ENCODE measurements around the gene MAP6D1. TPM values are rescaled to one million over a fixed set of nuclear protein-coding genes. Genes with fewer than 3 reads are reported as not detected.

Gene MAP6D1
- total RNA-seq, 1 experiment from 2014 or later: 5.9 TPM

GRCh38 chr3:183807209-183807728 lies 18.1 kb downstream of the MAP6D1 start:
- BruUV-seq (replicated peaks): no TSS peak
- no peaks in the 10 kb centered on the region for H3K9me3 ChIP-seq (ENCODE audit: low read depth, low read length, poor library complexity, severe bottlenecking)
- no peak overlapping the region for H3K27ac ChIP-seq (ENCODE audit: low read depth, low read length, poor library complexity, severe bottlenecking)
- ChIA-PET CTCF (no interaction called here), POLR2A (ENCODE audit: low non-redundant PET) (no interaction called here)
- DNase-seq (ENCODE audit: low spot score): no peak
- peaks cover 87% of the 10 kb centered on the region for H3K36me3 ChIP-seq (ENCODE audit: insufficient read depth, low read length, poor library complexity, severe bottlenecking)
- intact Hi-C loops (cut with micrococcal nuclease; ENCODE audit: unreplicated experiment): no loop called here
- H3K27me3 ChIP-seq (replicated peaks; ENCODE audit: insufficient read depth, low read depth, low read length, poor library complexity): no peaks in the 10 kb centered on the region
- no peak for TF ChIP-seq EZH2 (IDR thresholded peaks at IDR 0.05; ENCODE audit: borderline replicate concordance, low read depth, low read length, poor library complexity, severe bottlenecking)
- TF ChIP-seq CTCF (conservative IDR thresholded peaks at IDR 0.05; ENCODE audit: low read depth, low read length): no peak
- no peaks in the 10 kb centered on the region for H3K4me1 ChIP-seq (ENCODE audit: insufficient read depth, low read length, poor library complexity, severe bottlenecking)
- H3K4me3 ChIP-seq (ENCODE audit: low read depth, low read length, poor library complexity, severe bottlenecking): no peak overlapping the region

- Histone ChIP-seq H3K36me3 (ENCODE audit: insufficient read depth, low read length, poor library complexity, severe bottlenecking) (peaks cover 90% of the 10 kb centered on the region), H3K9me3 (ENCODE audit: low read depth, low read length, poor library complexity, severe bottlenecking) (no peaks in the 10 kb centered on the region), H3K4me1 (ENCODE audit: insufficient read depth, low read length, poor library complexity, severe bottlenecking) (no peaks in the 10 kb centered on the region), H3K27ac (ENCODE audit: low read depth, low read length, poor library complexity, severe bottlenecking) (no peak overlapping the region), H3K4me3 (ENCODE audit: low read depth, low read length, poor library complexity, severe bottlenecking) (no peak overlapping the region), H3K27me3 (replicated peaks; ENCODE audit: insufficient read depth, low read depth, low read length, poor library complexity) (no peaks in the 10 kb centered on the region)
- TF ChIP-seq CTCF (conservative IDR thresholded peaks at IDR 0.05; ENCODE audit: low read depth, low read length) (no peak), EZH2 (IDR thresholded peaks at IDR 0.05; ENCODE audit: borderline replicate concordance, low read depth, low read length, poor library complexity, severe bottlenecking) (no peak)
- BruUV-seq (replicated peaks): no TSS peak
- CTCF ChIA-PET: no interaction called here
- intact Hi-C loops (cut with micrococcal nuclease; ENCODE audit: unreplicated experiment): no loop called here
- POLR2A ChIA-PET (ENCODE audit: low non-redundant PET): no interaction called here
- DNase-seq (ENCODE audit: low spot score): no peak
Observed at GRCh38 chr3:183802989-183803388, 22.4 kb downstream of the MAP6D1 start.

GRCh38 chr3:183801601-183802000 lies 23.8 kb downstream of the MAP6D1 start:
- no TSS peak for BruUV-seq (replicated peaks)
- Histone ChIP-seq H3K4me3 (ENCODE audit: low read depth, low read length, poor library complexity, severe bottlenecking) (no peak overlapping the region), H3K36me3 (ENCODE audit: insufficient read depth, low read length, poor library complexity, severe bottlenecking) (peaks cover 80% of the 10 kb centered on the region), H3K27me3 (replicated peaks; ENCODE audit: insufficient read depth, low read depth, low read length, poor library complexity) (no peaks in the 10 kb centered on the region), H3K9me3 (ENCODE audit: low read depth, low read length, poor library complexity, severe bottlenecking) (no peaks in the 10 kb centered on the region), H3K27ac (ENCODE audit: low read depth, low read length, poor library complexity, severe bottlenecking) (no peak overlapping the region), H3K4me1 (ENCODE audit: insufficient read depth, low read length, poor library complexity, severe bottlenecking) (no peaks in the 10 kb centered on the region)
- POLR2A ChIA-PET (ENCODE audit: low non-redundant PET): no interaction called here
- intact Hi-C loops (cut with micrococcal nuclease; ENCODE audit: unreplicated experiment): no loop called here
- CTCF ChIA-PET: no interaction called here
- no peak for DNase-seq (ENCODE audit: low spot score)
- no peak for TF ChIP-seq EZH2 (IDR thresholded peaks at IDR 0.05; ENCODE audit: borderline replicate concordance, low read depth, low read length, poor library complexity, severe bottlenecking)
- TF ChIP-seq CTCF (conservative IDR thresholded peaks at IDR 0.05; ENCODE audit: low read depth, low read length): no peak

All from A673 (cell line).